K562 (cell line): ENCODE measurements around the gene RERE. TPM values are rescaled to one million over a fixed set of nuclear protein-coding genes. Genes with fewer than 3 reads are reported as not detected.

Experiments
- ARID1B ChIP-seq: fragments of 450-650 bp; IDR thresholded peaks from 2 replicates; pipeline ENCODE4 v1.6.1; 2016; ENCODE audit warnings: antibody characterized with exemption, mild to moderate bottlenecking, inconsistent platforms
- GABPB1 ChIP-seq: sonication (generic); formaldehyde crosslinking; IDR thresholded peaks from 2 replicates; pipeline ENCODE4 v1.8.0; 2022; ENCODE audit warnings: mild to moderate bottlenecking, missing genetic modification reagents
- GABPB2 ChIP-seq: fragments of 250-450 bp; sonication (Bioruptor Pico); conservative IDR thresholded peaks from 2 replicates; pipeline ENCODE4 v1.5.1; 2021; ENCODE audit warnings: mild to moderate bottlenecking
- HDAC6 ChIP-seq: IDR thresholded peaks from 2 replicates; pipeline ENCODE4 v1.6.1; 2012; ENCODE audit warnings: low read depth, mild to moderate bottlenecking, control low read depth, inconsistent platforms, low read length, moderate library complexity
- KDM4B ChIP-seq, 2 experiments: fragments of 450-650 bp in 1 of 2; sonication (generic) in 1 of 2; IDR thresholded peaks; 2 replicates each; pipeline ENCODE4 v1.6.1; 2016 to 2017; ENCODE audit warnings: borderline replicate concordance in 2 of 2, antibody characterized with exemption in 1 of 2, low read depth in 1 of 2, mild to moderate bottlenecking in 1 of 2
- L3MBTL2 ChIP-seq: fragments of 450-650 bp; IDR thresholded peaks from 2 replicates; pipeline ENCODE4 v1.6.1; 2016; ENCODE audit warnings: mild to moderate bottlenecking, moderate library complexity
- TARDBP ChIP-seq: fragments of 450-650 bp; IDR thresholded peaks from 2 replicates; pipeline ENCODE4 v1.6.1; 2016
- ZKSCAN3 ChIP-seq: fragments of 250-450 bp; sonication (Bioruptor Pico); IDR thresholded peaks from 2 replicates; pipeline ENCODE4 v1.4.0; 2020
- ZNF146 ChIP-seq: IDR thresholded peaks from one replicate; pipeline ENCODE4 v1.6.1; 2018; ENCODE audit warnings: missing compliant biosample characterization; ENCODE audit not compliant: unreplicated experiment
- ZNF644 ChIP-seq: fragments of 200-800 bp; sonication (Bioruptor generic); IDR thresholded peaks from 2 replicates; pipeline ENCODE4 v1.6.1; 2016; ENCODE audit warnings: low read depth, missing genetic modification characterization, missing compliant biosample characterization
- polyA plus RNA-seq, 8 experiments: library from polyadenylated mRNA; depleted of rRNA in 4 of 8; stranded (reverse) in 5 of 8; unstranded in 3 of 8; fragments of >200 nt; fragmentation: Nextera tagmentation in 2 of 8; fragmentation: Illumina TruSeq in 1 of 8; extraction: Ambion mirVana in 2 of 8; extraction: Trizol in 1 of 8; gene quantifications; 2 replicates each; pipeline versions ENCODE4 v1.2.1 to v1.2.3, GENCODE V29; 2011 to 2014; ENCODE audit warnings: inconsistent platforms in 1 of 8, missing spikeins in 1 of 8
- total RNA-seq, 7 experiments: library from RNA; depleted of rRNA in 6 of 7; stranded (reverse); fragments of >200 nt in 6 of 7; fragmentation: Illumina TruSeq in 2 of 7; extraction: Trizol in 2 of 7; gene quantifications; 2 replicates each; pipeline versions ENCODE4 v1.2.1 to v1.2.3, GENCODE V29; 2011 to 2021; ENCODE audit warnings: low replicate concordance in 1 of 7
- TF ChIP-seq, protein P1 (sequence below), 2 experiments: fragments of 450-650 bp in 1 of 2; IDR thresholded peaks; 2 replicates each; pipeline ENCODE4 v1.6.1; 2011 to 2017; ENCODE audit warnings: low read depth in 2 of 2, antibody characterized with exemption in 1 of 2, borderline replicate concordance in 1 of 2, low read length in 1 of 2, mild to moderate bottlenecking in 1 of 2, mixed read lengths in 1 of 2; ENCODE audit not compliant: control insufficient read depth in 1 of 2
- TF ChIP-seq, protein P2 (sequence below): sonication (generic); formaldehyde crosslinking; IDR thresholded peaks from 2 replicates; pipeline ENCODE4 v1.8.1; 2023; ENCODE audit warnings: mild to moderate bottlenecking, missing genetic modification reagents
- TF ChIP-seq, protein P3 (sequence below): fragments of 250-450 bp; sonication (Bioruptor Pico); IDR thresholded peaks from 2 replicates; pipeline ENCODE4 v1.8.0; 2021; ENCODE audit warnings: moderate library complexity, mild to moderate bottlenecking, inconsistent platforms
- TF ChIP-seq, protein P4 (sequence below): fragments of 250-450 bp; sonication (Bioruptor Pico); IDR thresholded peaks from 2 replicates; pipeline ENCODE4 v1.8.0; 2022; ENCODE audit warnings: inconsistent platforms

The RERE gene
- total and polyA plus RNA-seq, 9 of the 15 experiments (the other 6 are each of a cell fraction or from before 2014, with no cell fraction given) = 3.0 to 51.5 (median 13.4) TPM

- TF ChIP-seq, protein P1, sequence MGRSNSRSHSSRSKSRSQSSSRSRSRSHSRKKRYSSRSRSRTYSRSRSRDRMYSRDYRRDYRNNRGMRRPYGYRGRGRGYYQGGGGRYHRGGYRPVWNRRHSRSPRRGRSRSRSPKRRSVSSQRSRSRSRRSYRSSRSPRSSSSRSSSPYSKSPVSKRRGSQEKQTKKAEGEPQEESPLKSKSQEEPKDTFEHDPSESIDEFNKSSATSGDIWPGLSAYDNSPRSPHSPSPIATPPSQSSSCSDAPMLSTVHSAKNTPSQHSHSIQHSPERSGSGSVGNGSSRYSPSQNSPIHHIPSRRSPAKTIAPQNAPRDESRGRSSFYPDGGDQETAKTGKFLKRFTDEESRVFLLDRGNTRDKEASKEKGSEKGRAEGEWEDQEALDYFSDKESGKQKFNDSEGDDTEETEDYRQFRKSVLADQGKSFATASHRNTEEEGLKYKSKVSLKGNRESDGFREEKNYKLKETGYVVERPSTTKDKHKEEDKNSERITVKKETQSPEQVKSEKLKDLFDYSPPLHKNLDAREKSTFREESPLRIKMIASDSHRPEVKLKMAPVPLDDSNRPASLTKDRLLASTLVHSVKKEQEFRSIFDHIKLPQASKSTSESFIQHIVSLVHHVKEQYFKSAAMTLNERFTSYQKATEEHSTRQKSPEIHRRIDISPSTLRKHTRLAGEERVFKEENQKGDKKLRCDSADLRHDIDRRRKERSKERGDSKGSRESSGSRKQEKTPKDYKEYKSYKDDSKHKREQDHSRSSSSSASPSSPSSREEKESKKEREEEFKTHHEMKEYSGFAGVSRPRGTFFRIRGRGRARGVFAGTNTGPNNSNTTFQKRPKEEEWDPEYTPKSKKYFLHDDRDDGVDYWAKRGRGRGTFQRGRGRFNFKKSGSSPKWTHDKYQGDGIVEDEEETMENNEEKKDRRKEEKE (IDR thresholded peaks at IDR 0.05; ENCODE audit: borderline replicate concordance in 1 of 2, control insufficient read depth in 1 of 2, low read depth in 2 of 2, low read length in 1 of 2) = 0 out of 4 replicates have a peak, but pooled peaks of 1 of the 2 experiments have one; percentile 50
- no peak for TF ChIP-seq ZNF146 (CRISPR knock-in tag)
- TF ChIP-seq, protein P2, sequence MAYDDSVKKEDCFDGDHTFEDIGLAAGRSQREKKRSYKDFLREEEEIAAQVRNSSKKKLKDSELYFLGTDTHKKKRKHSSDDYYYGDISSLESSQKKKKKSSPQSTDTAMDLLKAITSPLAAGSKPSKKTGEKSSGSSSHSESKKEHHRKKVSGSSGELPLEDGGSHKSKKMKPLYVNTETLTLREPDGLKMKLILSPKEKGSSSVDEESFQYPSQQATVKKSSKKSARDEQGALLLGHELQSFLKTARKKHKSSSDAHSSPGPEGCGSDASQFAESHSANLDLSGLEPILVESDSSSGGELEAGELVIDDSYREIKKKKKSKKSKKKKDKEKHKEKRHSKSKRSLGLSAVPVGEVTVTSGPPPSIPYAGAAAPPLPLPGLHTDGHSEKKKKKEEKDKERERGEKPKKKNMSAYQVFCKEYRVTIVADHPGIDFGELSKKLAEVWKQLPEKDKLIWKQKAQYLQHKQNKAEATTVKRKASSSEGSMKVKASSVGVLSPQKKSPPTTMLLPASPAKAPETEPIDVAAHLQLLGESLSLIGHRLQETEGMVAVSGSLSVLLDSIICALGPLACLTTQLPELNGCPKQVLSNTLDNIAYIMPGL (CRISPR knock-in tag) = no peak; the same call in 1 of the 2 replicates
- no peak for TF ChIP-seq GABPB2 (CRISPR knock-in tag)
- no peak for TF ChIP-seq ZKSCAN3
- TF ChIP-seq ARID1B = no peak; the same call in 1 of the 2 replicates
- 0 out of 2 replicates have a peak, but pooled peaks have one; percentile 30 for TF ChIP-seq ZNF644 (tag)
- no peak for TF ChIP-seq HDAC6
- peak in 1 of 2 experiments; percentile 59; a peak in 2 of 4 replicates for TF ChIP-seq KDM4B (IDR thresholded peaks at IDR 0.05; ENCODE audit: borderline replicate concordance in 2 of 2, low read depth in 1 of 2)
- TF ChIP-seq, protein P3, sequence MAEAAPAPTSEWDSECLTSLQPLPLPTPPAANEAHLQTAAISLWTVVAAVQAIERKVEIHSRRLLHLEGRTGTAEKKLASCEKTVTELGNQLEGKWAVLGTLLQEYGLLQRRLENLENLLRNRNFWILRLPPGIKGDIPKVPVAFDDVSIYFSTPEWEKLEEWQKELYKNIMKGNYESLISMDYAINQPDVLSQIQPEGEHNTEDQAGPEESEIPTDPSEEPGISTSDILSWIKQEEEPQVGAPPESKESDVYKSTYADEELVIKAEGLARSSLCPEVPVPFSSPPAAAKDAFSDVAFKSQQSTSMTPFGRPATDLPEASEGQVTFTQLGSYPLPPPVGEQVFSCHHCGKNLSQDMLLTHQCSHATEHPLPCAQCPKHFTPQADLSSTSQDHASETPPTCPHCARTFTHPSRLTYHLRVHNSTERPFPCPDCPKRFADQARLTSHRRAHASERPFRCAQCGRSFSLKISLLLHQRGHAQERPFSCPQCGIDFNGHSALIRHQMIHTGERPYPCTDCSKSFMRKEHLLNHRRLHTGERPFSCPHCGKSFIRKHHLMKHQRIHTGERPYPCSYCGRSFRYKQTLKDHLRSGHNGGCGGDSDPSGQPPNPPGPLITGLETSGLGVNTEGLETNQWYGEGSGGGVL (CRISPR knock-in tag) = no peak
- TF ChIP-seq L3MBTL2 = peak; percentile 78
- peak; percentile 70 for TF ChIP-seq GABPB1 (CRISPR knock-in tag)
- TF ChIP-seq, protein P4, sequence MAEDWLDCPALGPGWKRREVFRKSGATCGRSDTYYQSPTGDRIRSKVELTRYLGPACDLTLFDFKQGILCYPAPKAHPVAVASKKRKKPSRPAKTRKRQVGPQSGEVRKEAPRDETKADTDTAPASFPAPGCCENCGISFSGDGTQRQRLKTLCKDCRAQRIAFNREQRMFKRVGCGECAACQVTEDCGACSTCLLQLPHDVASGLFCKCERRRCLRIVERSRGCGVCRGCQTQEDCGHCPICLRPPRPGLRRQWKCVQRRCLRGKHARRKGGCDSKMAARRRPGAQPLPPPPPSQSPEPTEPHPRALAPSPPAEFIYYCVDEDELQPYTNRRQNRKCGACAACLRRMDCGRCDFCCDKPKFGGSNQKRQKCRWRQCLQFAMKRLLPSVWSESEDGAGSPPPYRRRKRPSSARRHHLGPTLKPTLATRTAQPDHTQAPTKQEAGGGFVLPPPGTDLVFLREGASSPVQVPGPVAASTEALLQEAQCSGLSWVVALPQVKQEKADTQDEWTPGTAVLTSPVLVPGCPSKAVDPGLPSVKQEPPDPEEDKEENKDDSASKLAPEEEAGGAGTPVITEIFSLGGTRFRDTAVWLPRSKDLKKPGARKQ (CRISPR knock-in tag) = no peak
- no peak for TF ChIP-seq TARDBP
Measured at GRCh38 chr1:8817412-8818324, at the start of gene RERE (continued).
